ENCODE results near the gene NUDT15. TPM values are rescaled to one million over a fixed set of nuclear protein-coding genes. Genes with fewer than 3 reads are reported as not detected.
A peak's percentile ranks its signal among the peaks of the same experiment; 100 is the strongest.
"Not testable (repeated sequence)": the region's sequence is repeated elsewhere in the genome, so short reads cannot be mapped to it uniquely, and the experiment has no call there.

Gene NUDT15
- total RNA-seq, 2 experiments from 2014 or later: 10.9 to 11.0 TPM

DNA sequence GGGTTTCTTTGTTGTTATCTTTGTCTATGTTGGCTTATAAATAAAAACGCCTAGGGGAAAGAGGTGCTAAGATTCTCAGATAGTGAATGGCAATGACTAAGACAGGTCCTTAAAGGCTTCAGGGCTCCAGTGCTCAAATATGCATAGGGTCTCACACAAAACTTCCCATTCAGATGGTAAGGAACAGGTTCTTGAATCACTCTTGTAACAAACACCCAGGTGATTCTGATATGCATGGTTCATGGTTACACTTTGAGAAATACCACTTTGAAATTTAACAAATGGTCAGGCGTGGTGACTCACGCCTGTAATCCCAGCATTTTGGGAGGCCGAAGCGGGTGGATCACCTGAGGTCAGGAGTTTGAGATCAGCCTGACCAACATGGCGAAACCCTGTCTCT is 17.1 kb downstream of the NUDT15 start:
- Mint-ChIP-seq H3K27ac (no peak overlapping the region), H3K4me3 (no peak overlapping the region), H3K36me3 (ENCODE audit: low read depth) (peaks cover 53% of the 10 kb centered on the region), H3K27me3 (no peaks in the 10 kb centered on the region), H3K4me1 (peaks cover 16% of the 10 kb centered on the region), H3K9me3 (no peaks in the 10 kb centered on the region)
- ChIA-PET POLR2A (interaction anchor here (0.9 kb wide), 1 partner anchor 17 kb away, joined by 4 read pairs; the partner anchor contains the start of gene NUDT15), CTCF (no interaction called here)
- DNase-seq: no peak

- CTCF ChIA-PET: no interaction called here
- no peaks in the 10 kb centered on the region for H3K27me3 Mint-ChIP-seq
- H3K4me1 Mint-ChIP-seq: peaks cover 16% of the 10 kb centered on the region
- H3K36me3 Mint-ChIP-seq (ENCODE audit: low read depth): peaks cover 52% of the 10 kb centered on the region
- POLR2A ChIA-PET: no interaction called here
- H3K27ac Mint-ChIP-seq: no peak overlapping the region
- H3K9me3 Mint-ChIP-seq: no peaks in the 10 kb centered on the region
- no peak for DNase-seq
- no peak overlapping the region for H3K4me3 Mint-ChIP-seq
Measured at GRCh38 chr13:48055712-48056111, 18.2 kb downstream of the NUDT15 start.

GRCh38 chr13:48058536-48058935 is 21.0 kb downstream of the NUDT15 start:
- not testable (repeated sequence) for H3K27ac Mint-ChIP-seq

DNA sequence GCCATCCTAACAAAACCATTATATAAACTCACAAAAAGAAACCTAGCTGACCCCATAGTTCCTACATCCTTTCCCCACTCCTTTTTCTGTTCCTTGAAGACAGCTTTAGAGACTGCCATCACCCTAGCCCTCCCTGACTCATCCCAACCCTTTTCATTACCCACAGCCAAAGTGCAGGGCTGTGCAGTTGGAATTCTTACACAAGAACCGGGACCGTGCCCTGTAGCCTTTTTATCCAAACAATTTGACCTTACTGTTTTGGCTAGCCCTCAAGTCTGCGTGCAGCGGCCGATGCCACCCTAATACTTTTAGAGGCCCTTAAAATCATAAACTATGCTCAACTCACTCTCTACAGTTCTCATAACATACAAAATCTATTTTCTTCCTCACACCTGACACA is 22.4 kb downstream of the NUDT15 start:
- H3K9me3 Mint-ChIP-seq, H3K27ac Mint-ChIP-seq, H3K4me3 Mint-ChIP-seq, POLR2A ChIA-PET, DNase-seq, H3K27me3 Mint-ChIP-seq: not testable (repeated sequence)
- Mint-ChIP-seq H3K4me1 (peaks cover 16% of the 10 kb centered on the region), H3K36me3 (ENCODE audit: low read depth) (peaks cover 45% of the 10 kb centered on the region)
- CTCF ChIA-PET: interaction anchor here (1.0 kb wide), 1 partner anchor 22 kb away, joined by 3 read pairs; the partner anchor contains the start of gene NUDT15

More at GRCh38 chr13:48058536-48058935, 21.0 kb downstream of the NUDT15 start:
- H3K27me3 Mint-ChIP-seq, H3K9me3 Mint-ChIP-seq, CTCF ChIA-PET, POLR2A ChIA-PET, H3K4me3 Mint-ChIP-seq, DNase-seq: not testable (repeated sequence)
- peaks cover 16% of the 10 kb centered on the region for H3K4me1 Mint-ChIP-seq
- H3K36me3 Mint-ChIP-seq (ENCODE audit: low read depth): peaks cover 42% of the 10 kb centered on the region

DNA sequence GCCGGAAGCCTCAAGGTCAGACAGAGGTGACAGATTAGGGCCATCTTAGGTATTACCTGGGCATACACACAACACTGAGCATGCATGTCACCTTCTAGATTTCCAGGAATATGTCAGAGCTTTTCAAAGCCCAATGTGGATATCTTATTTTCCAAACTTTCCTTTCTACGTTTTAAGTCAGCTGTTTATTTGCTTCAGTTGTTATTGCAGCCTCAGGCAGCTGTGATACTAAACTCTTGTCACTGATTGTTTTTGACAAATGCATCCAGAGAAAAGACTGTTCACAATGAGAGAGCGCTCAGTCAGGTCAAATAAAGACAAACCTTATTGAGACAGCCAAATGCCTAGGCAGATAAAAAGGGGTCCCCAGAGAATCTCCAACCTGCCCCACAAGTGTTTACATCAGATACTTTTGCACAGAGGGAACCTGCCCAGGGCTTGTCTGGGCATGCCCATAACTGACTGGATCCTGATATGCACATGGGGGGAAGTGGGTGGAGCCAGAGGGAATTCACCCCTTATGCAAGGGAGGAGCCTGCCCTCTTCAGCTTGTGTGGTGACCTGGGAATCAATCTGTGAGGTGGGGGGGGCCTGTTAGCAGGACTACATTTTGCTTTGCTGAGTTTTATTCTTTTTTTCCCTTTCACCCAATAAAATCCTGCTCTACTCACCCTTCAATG is 28.9 kb downstream of the NUDT15 start:
- peaks cover 18% of the 10 kb centered on the region for H3K4me1 Mint-ChIP-seq
- H3K9me3 Mint-ChIP-seq: peaks cover 29% of the 10 kb centered on the region
- H3K4me3 Mint-ChIP-seq: no peak overlapping the region
- H3K27ac Mint-ChIP-seq: peak overlapping the region; percentile 40
- ChIA-PET POLR2A (interaction anchor here (1.4 kb wide), 2 partner anchors 26 to 29 kb away, joined by 3 to 7 read pairs; partner anchors contain the start of gene NUDT15), CTCF (interaction anchor here (0.6 to 1.4 kb wide), 3 partner anchors 29 to 108 kb away, joined by 4 to 9 read pairs (median 5); partner anchors contain the start of genes MED4 and NUDT15)
- H3K27me3 Mint-ChIP-seq: no peaks in the 10 kb centered on the region
- H3K36me3 Mint-ChIP-seq (ENCODE audit: low read depth): peaks cover 73% of the 10 kb centered on the region
- DNase-seq: peak; percentile 50

- no peak overlapping the region for H3K27ac Mint-ChIP-seq
- ChIA-PET POLR2A (interaction anchor here (1.9 kb wide), 1 partner anchor 30 kb away, joined by 8 read pairs; the partner anchor contains the start of gene NUDT15), CTCF (interaction anchor here (0.5 to 1.7 kb wide), 2 partner anchors 30 to 32 kb away, joined by 3 to 4 read pairs; no protein-coding TSS in a partner anchor)
- H3K36me3 Mint-ChIP-seq (ENCODE audit: low read depth): peaks cover 79% of the 10 kb centered on the region
- H3K4me1 Mint-ChIP-seq: peaks cover 18% of the 10 kb centered on the region
- H3K27me3 Mint-ChIP-seq: no peaks in the 10 kb centered on the region
- no peak for DNase-seq
- no peak overlapping the region for H3K4me3 Mint-ChIP-seq
- H3K9me3 Mint-ChIP-seq: peaks cover 38% of the 10 kb centered on the region
Measured at GRCh38 chr13:48068036-48068435, 30.5 kb downstream of the NUDT15 start.

GRCh38 chr13:48068952-48069351 is 31.4 kb downstream of the NUDT15 start:
- H3K9me3 Mint-ChIP-seq: peaks cover 38% of the 10 kb centered on the region
- H3K36me3 Mint-ChIP-seq (ENCODE audit: low read depth): peaks cover 86% of the 10 kb centered on the region
- ChIA-PET CTCF (no interaction called here), POLR2A (interaction anchor here (1.3 kb wide), 1 partner anchor 26 kb away, joined by 3 read pairs; the partner anchor contains the start of gene MED4)
- H3K27me3 Mint-ChIP-seq: no peaks in the 10 kb centered on the region
- H3K4me1 Mint-ChIP-seq: peaks cover 18% of the 10 kb centered on the region
- no peak for DNase-seq
- no peak overlapping the region for H3K4me3 Mint-ChIP-seq
- H3K27ac Mint-ChIP-seq: no peak overlapping the region

DNA sequence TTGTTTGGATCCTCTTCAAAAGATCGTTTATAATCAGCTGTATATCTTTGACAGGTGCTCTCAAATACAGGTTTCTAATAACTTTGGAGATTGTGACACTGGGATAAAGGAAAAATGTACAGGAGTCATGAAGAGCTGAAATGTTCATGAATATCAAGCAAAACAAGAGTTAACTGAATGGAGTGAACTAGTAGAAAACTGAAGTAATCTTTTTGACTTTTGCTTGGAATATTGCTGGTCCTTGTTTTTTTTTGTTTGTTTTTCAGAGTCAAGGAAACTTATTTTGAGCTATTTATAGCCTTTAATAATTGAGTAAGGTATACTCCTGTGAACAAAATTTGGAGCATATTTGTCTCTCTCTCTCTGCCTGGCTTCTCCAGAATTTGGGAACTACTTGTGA is 32.0 kb downstream of the NUDT15 start:
- peaks cover 89% of the 10 kb centered on the region for H3K36me3 Mint-ChIP-seq (ENCODE audit: low read depth)
- no peak for DNase-seq
- CTCF ChIA-PET: no interaction called here
- H3K4me1 Mint-ChIP-seq: peaks cover 18% of the 10 kb centered on the region
- H3K27me3 Mint-ChIP-seq: no peaks in the 10 kb centered on the region
- no peak overlapping the region for H3K27ac Mint-ChIP-seq
- POLR2A ChIA-PET: interaction anchor here (1.3 to 1.5 kb wide), 3 partner anchors 25 to 234 kb away, joined by 3 to 5 read pairs (median 3); partner anchors contain the start of genes MED4, NUDT15 and RB1
- peaks cover 38% of the 10 kb centered on the region for H3K9me3 Mint-ChIP-seq
- no peak overlapping the region for H3K4me3 Mint-ChIP-seq

DNA sequence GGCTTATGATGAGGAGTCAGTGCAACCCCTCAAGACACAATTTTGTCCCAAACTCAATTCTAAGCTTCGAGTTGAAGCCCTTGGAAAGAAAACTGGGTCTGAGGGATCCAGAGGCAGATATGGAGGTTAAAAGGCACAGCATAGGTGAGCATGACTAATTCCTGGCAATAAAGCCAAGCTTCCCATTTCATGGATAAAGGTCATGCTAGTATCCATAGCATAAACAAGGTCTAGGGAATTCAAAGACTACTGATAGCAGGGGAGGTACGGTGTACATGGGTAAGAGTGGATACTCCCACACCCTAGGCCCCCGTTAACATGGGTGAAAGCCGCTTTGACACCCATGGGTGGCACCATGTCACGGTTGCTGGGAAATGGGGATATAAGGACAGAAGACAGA is 33.4 kb downstream of the NUDT15 start:
- H3K27ac Mint-ChIP-seq: no peak overlapping the region

DNA sequence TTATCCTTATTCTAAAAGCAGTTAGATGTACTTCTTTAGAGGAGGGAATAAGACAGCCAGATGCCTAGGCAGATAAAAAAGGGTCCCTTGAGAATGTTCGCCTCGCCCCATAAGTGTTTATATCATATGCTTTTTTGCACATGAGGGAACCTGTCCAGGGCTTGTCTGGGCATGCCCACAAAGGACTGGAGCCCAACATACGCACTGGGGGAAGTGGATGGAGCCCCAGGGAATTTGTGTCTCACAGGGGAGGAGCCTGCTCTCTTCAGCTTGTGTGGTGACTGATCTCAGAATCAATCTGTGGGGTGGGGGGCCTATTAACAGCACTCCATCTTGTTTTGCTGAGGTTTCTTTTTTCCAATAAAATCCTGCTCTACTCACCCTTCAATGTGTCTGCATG is 34.8 kb downstream of the NUDT15 start:
- ChIA-PET CTCF (no interaction called here), POLR2A (no interaction called here)
- no peak overlapping the region for H3K27ac Mint-ChIP-seq

More for the DNA sequence above, 33.4 kb downstream of the NUDT15 start:
- H3K4me1 Mint-ChIP-seq: peaks cover 17% of the 10 kb centered on the region
- ChIA-PET POLR2A (interaction anchor here (1.3 to 1.5 kb wide), 2 partner anchors 33 to 232 kb away, joined by 3 to 5 read pairs; partner anchors contain the start of genes NUDT15 and RB1), CTCF (no interaction called here)
- H3K36me3 Mint-ChIP-seq (ENCODE audit: low read depth): peaks cover 92% of the 10 kb centered on the region
- DNase-seq: no peak
- H3K9me3 Mint-ChIP-seq: peaks cover 38% of the 10 kb centered on the region
- H3K27me3 Mint-ChIP-seq: no peaks in the 10 kb centered on the region
- H3K4me3 Mint-ChIP-seq: no peak overlapping the region

DNA sequence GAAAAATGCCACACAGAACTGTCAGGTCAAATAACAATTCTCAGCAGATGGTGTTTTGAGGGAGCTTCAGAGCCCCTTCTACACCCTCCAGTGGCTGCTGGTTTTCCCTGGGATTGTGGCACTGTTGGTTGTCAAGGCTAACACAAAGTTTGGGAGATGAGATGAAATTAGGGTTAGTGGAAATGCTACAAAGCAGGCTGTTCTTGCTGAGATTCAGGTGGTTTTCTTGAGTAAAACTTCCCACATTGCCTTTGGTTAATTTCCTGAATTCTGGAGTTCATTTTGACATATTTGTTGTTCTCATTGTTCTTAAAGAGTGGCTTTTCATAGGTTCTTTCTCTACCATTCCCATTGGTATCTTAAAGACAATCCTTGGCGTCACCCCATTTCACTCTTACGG is 35.3 kb downstream of the NUDT15 start:
- ChIA-PET POLR2A (no interaction called here), CTCF (no interaction called here)
- no peak for DNase-seq
- Mint-ChIP-seq H3K27me3 (no peaks in the 10 kb centered on the region), H3K9me3 (peaks cover 33% of the 10 kb centered on the region), H3K36me3 (ENCODE audit: low read depth) (peaks cover 91% of the 10 kb centered on the region), H3K27ac (no peak overlapping the region), H3K4me1 (peaks cover 1% of the 10 kb centered on the region), H3K4me3 (no peak overlapping the region)

More for the DNA sequence above, 34.8 kb downstream of the NUDT15 start:
- peaks cover 6% of the 10 kb centered on the region for H3K4me1 Mint-ChIP-seq
- peaks cover 93% of the 10 kb centered on the region for H3K36me3 Mint-ChIP-seq (ENCODE audit: low read depth)
- no peaks in the 10 kb centered on the region for H3K27me3 Mint-ChIP-seq
- H3K9me3 Mint-ChIP-seq: peaks cover 33% of the 10 kb centered on the region
- no peak overlapping the region for H3K4me3 Mint-ChIP-seq
- no peak for DNase-seq

DNA sequence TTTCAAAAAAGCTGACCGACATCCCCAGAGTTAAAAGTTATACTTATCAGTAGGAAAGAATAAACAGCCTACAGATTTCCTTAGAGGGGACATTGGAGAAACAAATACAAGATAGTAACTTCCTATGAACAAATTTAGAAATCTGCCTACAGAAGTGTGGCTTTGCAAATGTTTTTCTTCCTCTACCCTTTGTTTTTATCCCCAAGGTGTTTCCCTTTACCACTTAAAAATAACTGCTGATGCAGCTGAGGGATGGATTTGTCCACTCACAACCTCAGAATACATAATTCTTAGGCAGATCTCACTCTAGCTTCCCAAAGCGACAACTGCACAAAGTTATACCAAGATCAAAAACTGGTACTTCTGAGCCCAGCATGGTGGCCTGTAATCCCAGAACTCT is 36.5 kb downstream of the NUDT15 start:
- Mint-ChIP-seq H3K27me3 (no peaks in the 10 kb centered on the region), H3K4me3 (no peak overlapping the region), H3K36me3 (ENCODE audit: low read depth) (peaks cover 89% of the 10 kb centered on the region), H3K27ac (no peak overlapping the region), H3K4me1 (peaks cover 10% of the 10 kb centered on the region), H3K9me3 (peaks cover 26% of the 10 kb centered on the region)
- POLR2A ChIA-PET: no interaction called here
- no peak for DNase-seq
- CTCF ChIA-PET: interaction anchor here (0.6 kb wide), 1 partner anchor 21 kb away, joined by 3 read pairs; the partner anchor contains the start of gene MED4

DNA sequence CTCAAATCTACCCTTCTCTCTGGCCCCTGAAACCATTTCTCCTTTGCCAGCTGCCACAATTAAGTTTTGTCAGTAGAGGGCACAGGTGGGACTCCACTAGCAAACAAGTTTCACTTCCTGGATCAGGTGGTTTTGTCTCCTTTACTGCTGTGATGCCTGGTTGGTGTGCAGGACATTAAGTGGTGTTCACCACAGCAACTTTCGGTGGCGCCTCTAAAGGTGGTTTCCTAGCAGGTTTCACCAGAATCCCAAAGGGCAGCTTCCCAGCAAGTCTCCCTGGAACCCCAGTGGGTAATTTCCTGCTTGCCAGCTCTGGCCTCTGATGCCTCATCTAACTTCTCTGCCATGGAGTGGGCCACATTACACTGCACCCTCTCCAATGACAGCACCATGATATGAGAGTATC is 40.7 kb downstream of the NUDT15 start:
- Mint-ChIP-seq H3K4me1 (peaks cover 10% of the 10 kb centered on the region), H3K36me3 (ENCODE audit: low read depth) (peaks cover 70% of the 10 kb centered on the region), H3K27me3 (no peaks in the 10 kb centered on the region), H3K9me3 (no peaks in the 10 kb centered on the region), H3K27ac (peak overlapping the region; percentile 31), H3K4me3 (no peak overlapping the region)
- CTCF ChIA-PET: interaction anchor here (0.8 to 3.0 kb wide), 7 partner anchors 10 to 691 kb away, joined by 3 to 33 read pairs (median 4); partner anchors contain the start of genes MED4 and NUDT15
- POLR2A ChIA-PET: interaction anchor here (1.2 to 2.5 kb wide), 3 partner anchors 16 to 41 kb away, joined by 3 to 20 read pairs (median 17); partner anchors contain the start of genes MED4 and NUDT15
- DNase-seq: peak; percentile 35

Measured in activated CD4-positive, alpha-beta memory T cell treated with anti-CD3 and anti-CD28 coated beads, Interleukin-2, amount 10 ng/mL, durations not matched to agents 7 days and 5 days (primary cell).